Stimulated activated CD4-positive, alpha-beta T cell treated with anti-CD3 and anti-CD28 coated beads, Interleukin-1b, Interleukin-23, amount 100 ng/mL, for 48 hours (primary cell): Measurements from ENCODE around the gene NEU3.
A peak's percentile ranks its signal among the peaks of the same experiment; 100 is the strongest.
"Not testable (repeated sequence)": the region's sequence is repeated elsewhere in the genome, so short reads cannot be mapped to it uniquely, and the experiment has no call there.

ENCODE experiments used
- DNase-seq: peaks from one replicate; pipeline ENCODE4 v3.0.0-alpha.2; 2020

The NEU3 gene

GRCh38 chr11:74989260-74989638, 516 bp downstream of the NEU3 start:
- DNase-seq = no peak

- not testable (repeated sequence) for DNase-seq
Observed at GRCh38 chr11:74990150-74990549, 1.4 kb downstream of the NEU3 start.

DNA sequence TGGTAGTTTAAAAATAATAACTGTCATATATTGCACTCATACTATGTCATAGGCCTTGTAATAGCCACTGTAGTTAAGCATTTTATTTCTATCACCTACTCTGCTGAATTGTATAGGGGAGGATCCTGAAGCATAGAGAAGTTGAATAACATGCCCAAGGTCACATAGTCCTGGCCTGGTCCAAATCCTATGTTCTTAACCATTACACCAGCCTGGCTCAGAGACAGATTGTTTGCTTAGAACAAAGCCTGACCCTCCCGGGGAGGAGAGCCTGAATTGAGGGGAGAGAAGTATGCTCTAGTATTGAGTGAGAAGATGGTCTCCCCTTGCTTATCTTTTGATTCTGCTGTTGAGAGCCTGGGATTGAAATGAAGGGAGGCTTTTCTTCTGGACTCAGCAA, 2.2 kb downstream of the NEU3 start:
- DNase-seq = no peak

GRCh38 chr11:74992852-74993251, 4.1 kb downstream of the NEU3 start:
- DNase-seq = no peak

GRCh38 chr11:75000975-75001354, 12.2 kb downstream of the NEU3 start:
- DNase-seq = no peak

DNA sequence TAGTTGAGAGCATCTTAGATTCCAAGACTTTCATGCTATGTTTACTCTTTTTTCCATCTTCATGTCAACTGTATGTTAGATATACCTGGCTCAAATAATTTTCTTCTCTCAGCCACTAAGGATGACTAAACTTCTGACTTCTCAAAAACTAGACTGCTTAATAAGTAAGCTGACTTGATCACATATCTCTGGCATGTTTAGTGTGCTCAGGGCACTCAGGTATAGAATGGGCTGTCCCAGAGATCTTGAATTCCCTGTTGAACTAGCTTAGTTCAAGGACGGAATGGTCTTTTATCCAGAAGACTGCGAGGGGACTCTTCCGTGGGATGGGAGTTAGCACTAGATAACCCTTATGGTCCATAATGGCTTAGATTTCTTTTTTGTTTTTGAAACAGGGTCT, 13.0 kb downstream of the NEU3 start:
- no peak for DNase-seq

DNA sequence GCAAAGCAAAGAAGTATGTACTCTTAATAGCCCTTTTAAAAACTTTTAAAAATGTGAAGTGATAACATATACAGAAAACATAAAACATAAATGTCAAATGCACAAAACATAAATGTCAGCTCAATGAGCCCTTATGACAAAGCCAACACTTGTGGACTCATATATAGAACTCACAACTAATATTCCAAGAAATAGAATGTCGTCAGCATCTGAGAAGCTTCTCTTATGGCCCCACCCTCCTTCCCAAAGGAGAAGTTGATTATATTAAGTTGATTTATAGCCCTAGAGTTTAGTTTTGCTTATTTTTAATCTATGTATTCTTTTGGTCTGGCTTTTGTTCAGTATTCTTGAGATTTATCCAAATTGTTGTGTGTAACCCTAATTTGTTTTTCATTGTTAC, 13.8 kb downstream of the NEU3 start:
- no peak for DNase-seq

DNA sequence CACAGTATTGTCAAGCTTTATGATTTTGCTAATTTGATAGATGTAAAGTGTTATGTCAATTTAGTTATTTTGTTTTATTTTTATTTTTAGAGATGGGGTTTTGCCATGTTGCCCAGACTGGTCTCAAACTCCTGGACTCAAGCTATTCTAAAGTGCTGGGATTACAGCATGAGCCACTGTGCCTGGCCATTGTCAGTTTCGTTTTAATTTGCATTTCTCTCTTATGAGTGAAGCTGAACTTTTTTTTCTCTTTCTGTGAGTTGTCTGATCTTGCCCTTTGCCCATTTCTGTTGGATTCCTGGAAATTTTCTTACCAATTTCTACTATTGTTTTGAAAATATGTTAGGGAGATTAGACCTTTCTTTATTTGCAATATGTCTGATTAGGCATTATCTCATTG, 15.5 kb downstream of the NEU3 start:
- DNase-seq = no peak

DNA sequence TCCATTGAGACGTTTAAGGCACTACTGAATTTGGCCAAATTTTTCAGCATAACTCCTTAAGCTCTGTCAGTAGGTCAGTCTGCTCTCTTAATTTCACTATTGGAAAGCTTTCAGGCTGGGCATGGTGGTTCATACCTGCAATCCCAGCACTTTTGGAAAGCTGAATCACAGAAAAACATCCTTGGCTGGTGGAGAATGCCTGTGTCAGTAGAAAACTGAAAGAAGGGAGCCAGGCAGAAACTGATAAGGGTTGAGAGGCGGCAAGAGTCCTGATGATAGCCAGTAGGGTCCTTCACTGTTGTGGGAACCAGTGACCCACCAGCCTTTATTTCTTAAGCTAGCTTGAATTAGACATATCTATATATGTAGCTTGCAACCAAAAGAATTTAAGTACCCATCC, 22.6 kb downstream of the NEU3 start:
- DNase-seq = no peak

GRCh38 chr11:75011872-75012271, 23.1 kb downstream of the NEU3 start:
- no peak for DNase-seq

DNA sequence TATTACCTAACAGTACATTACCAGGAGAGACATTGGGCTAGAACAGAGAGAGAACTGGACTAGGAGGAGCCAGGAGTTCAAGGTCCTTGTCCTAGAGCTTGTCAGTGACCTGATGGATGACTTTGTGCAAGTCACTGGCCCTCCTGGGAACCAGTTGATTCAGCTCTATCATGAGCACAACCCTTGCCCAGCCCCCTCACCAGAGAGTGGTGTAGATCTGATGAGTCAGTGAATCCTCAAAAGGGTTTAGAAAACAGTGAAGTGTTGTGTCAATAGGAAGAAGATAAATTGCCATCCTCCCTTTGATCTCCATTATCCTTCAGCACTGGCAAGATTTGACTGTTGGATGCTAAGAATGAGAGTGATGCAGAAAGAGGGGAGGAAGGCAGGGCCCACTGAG, 24.3 kb downstream of the NEU3 start:
- peak; percentile 5 for DNase-seq

GRCh38 chr11:75014129-75014528, 25.4 kb downstream of the NEU3 start:
- no peak for DNase-seq

DNA sequence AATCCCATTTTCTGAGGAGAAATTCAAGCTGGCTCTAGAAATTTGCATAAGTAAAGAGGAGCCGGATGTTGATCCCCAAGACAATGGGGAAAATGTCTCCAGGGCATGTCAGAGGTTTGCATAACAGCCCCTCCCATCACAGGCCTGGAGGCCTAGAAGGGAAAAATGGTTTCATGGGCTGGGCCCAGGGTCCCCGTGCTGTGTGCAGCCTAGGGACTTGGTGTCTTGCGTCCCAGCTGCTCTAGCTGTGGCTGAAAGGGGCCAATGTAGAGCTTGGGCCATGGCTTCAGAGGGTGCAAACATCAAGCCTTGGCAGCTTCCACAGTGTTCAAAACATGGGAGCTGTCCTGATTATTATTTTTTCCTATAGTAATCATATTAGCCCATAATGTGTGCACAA, 30.5 kb downstream of the NEU3 start:
- DNase-seq = not testable (repeated sequence)

DNA sequence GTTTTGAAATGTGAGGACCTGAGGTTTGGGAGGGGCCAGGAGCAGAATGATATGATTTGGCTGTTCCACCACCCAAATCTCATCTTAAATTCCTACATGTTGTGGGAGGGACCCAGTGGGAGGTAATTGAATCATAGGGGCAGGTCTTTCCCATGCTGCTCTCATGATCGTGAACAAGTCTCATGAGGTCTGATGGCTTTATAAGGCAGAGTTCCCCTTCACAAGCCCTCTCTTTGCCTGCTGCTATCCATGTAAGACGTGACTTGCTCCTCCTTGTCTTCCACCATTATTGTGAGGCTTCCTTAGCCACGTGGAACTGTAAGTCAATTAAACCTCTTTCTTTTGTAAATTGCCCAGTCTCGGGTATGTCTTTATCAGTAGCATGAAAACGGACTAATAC, 31.6 kb downstream of the NEU3 start:
- DNase-seq = not testable (repeated sequence)

DNA sequence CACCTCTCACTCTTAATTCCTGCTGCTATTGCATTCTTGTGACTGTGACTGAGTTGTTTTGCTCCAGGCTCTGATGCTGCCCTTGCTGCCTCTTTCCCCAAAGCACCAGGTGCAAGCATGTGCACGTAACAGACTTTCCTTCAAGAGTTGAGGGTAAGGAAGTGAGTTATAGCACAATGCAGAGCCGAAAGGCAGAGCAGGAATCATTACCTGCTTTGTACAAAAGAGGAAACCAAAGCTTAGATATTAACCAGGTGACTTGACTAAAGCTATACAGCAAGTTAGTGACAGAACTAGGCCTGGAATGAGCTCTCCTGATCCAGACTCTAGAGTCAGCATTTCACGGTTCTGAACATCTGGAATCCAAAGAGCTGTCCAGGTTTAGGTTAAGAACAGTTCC, 33.6 kb downstream of the NEU3 start:
- DNase-seq = no peak

DNA sequence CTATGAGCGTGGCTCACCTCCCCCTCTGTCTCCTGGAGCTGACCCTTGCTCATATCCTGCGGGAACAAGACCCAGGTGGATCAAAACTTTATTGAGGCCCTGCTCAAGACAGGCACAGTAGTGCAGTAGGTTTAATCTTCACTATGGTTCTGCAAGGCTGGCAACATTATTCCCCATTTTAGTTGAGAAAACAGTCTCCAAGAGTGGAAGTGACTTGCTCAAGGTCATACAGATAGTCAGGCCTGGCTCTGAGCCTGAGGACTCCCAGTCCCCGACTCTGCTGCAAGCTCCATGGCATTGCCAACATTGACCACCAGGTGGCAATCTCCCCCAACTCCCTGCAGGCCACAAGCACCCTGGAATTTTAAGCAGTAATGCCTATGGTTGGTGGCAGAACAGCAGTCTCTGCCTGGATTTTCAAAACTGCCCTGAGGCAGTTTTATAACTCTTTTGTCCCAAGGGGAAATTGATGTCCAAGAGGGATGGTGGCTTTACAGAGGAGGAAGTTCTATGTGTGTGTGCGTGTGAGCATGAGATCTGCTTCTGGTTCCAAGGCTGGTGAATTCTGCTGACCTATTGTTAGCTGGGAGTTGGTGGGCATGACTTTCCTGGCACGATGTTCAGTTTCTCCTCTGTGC, 34.1 kb downstream of the NEU3 start:
- peak; percentile 71 for DNase-seq

DNA sequence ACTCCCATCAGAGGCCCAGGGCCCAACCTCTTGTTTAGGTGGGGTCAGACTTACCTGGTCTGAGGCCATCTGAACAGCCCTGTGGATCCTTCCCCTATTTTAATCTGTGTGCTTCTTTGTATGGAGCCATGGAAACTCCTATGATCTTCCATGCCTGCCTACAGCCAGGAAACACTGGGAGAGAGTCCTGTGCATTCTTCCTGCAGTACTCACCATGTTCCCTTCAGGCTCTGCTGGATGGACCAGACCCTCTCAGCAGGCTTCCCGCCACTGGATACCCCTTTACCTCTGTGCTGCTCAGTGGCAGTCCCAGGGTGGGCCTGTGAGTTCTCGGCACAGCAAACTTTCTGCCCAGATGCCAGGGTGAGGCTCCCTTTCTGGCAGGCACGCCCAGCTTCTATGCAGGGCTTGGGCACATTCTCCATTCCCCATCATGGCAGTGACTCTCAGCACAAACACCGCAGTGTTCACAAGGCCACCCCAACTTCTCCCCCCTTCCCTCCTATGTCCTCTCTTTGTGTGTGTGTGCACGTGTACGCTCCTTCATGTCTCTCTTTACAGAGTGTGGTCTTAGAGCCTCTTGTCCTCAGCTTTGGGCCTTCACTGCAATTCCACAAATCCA, 34.8 kb downstream of the NEU3 start:
- no peak for DNase-seq

DNA sequence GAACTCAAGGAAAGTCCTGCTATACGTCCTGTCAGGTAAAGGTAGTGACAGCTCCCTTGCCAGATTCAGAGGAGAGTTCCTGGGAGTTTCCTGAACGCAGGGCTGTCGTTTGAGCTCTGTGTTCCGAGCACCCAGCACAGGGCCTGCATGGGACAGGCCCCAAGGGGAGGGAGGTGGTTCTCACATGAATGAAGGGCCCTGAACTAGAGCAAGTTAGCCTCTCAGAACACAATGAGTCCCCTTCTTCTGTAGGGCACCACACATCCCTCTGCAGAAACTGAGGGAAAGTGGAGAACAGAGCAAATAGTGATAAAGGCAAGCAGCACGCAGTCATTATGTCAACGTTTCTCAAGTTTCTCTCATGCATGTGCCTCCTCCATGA, 35.3 kb downstream of the NEU3 start:
- DNase-seq = no peak

DNA sequence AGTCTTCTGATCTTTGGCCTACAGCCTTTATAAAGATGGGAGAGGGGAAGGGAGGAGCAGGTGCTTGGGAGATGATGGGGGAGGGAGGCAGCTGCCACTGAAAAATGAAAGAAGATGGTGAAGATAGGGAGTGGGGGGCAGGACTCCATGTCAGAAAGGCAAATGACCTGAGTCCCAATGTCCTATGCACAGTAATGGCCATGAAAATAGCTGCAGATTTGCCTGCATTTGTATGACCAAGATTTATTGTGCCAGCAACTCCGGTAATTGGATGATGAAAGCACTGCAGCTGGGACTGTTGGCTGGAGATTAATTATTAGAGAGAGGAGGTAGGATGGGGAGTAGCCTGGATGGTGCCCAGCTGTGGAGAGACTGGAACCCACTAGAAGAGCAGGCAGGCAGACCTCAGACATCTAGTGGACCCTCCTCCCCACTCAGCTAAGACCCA, 36.1 kb downstream of the NEU3 start:
- no peak for DNase-seq

DNA sequence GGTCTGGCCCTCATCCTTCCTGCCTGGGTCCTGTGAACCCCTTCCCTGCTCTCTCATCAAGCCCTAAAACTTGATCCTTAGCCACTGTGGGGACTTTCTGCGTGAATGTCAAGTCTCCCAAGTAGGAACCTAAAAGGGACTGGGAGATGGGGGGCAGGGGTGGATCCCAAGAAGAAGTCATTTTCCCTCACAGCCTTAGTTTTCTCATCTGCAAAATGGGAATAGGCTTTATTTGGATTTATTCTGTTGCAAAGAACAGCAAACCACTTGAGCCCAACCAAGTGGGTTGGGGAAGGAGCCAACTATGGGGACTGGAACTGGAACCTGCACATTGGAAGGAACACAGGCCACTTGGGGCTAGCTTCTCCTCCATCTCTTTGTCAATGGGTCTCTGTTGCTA, 36.8 kb downstream of the NEU3 start:
- no peak for DNase-seq

GRCh38 chr11:75028321-75028720, 39.6 kb downstream of the NEU3 start:
- DNase-seq = no peak

GRCh38 chr11:75028724-75029123, 40.0 kb downstream of the NEU3 start:
- DNase-seq = no peak

- DNase-seq = no peak
Observed at GRCh38 chr11:75029836-75030631, 41.3 kb downstream of the NEU3 start.

DNA sequence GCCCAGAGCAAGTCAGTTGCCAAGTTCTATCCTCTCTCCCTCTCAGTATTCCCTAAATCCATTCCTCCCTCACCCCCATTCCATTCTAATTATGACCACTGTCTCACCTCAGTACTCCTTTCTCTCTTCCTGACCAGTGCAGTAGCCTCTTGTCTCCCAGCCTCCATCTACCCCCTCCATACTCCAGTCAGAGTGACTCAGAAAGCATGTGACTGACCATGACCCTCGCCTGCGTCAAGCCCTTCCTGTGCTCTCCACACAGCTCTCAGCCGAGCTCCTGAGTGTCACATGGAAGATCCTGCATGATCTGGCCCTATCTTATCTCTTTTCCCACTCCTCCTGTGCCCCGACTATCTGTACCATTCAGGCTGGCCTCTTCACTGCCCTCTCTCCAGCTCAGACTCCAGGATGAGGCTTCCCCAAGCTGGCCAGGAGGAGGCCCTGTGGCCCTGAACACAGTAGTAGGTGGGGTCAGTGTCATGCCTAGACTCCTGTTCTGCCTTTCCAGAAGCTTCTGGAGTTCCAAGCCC, 42.6 kb downstream of the NEU3 start:
- DNase-seq = no peak
